ENCODE measurements around the gene PLXNA2.

The PLXNA2 gene

GRCh38 chr1:208117826-208118225 lies 126.4 kb downstream of the PLXNA2 start:
- DNase-seq (ENCODE audit: low spot score), result no peak

GRCh38 chr1:208117409-208117808 lies 126.8 kb downstream of the PLXNA2 start:
- no peak for DNase-seq (ENCODE audit: low spot score)

DNA sequence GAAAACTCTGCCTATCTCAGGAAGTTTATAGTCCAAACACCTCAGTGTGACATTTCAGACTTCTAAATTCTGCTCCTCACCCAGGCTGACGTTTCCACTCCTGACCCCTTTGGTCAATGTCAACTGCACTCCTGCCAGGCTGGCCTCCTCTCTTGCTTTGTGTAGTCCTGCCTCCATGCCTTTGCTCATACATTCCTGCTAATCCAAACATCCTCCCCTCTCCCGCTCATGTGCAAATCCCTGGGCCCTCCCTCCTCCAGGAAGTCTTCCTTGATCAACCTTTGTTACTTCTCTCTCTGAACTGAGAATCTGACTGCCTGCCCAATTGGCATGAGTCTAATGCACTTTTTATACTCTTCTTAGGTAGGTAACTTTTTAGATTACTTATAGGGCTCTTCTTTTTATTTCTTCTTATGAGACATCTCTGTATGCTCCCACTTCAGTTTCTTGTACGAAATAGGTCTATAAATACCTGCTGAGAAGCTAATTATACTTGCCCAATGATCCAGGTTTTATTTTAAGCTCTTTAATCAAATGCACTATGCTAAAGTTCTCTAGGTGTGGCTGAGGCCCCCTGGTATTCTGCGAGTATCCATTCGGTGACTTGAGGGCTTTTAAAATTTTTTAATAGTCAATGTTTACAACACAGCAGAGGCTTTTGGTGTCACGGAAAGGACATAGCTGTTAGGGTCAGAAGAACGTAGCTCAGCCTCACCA lies 128.1 kb downstream of the PLXNA2 start:
- DNase-seq (ENCODE audit: low spot score), result no peak

DNA sequence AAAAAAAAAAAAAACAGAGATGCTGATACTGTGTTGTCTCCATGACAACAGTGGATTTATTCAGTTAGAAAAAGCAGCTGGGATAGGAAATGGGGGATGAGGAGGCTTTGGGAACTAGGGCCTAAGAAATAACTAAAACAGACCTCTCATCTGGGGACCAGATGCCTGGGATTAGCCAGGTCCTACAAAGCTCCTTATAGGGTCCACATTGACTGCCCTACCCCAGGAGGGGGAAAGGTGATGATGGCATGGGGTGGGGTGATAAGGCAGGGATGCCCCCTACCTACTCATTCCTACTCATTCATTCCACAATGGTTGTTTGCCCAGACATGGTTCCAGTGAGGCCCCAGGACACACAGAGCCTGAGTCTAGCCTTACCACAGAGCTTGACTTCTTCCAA lies 131.2 kb downstream of the PLXNA2 start:
- DNase-seq (ENCODE audit: low spot score), result no peak

- DNase-seq (ENCODE audit: low spot score), result no peak
Measured at GRCh38 chr1:208112401-208112800, 131.8 kb downstream of the PLXNA2 start.

- DNase-seq (ENCODE audit: low spot score), result peak; percentile 42
Measured at GRCh38 chr1:208111646-208112190, 132.5 kb downstream of the PLXNA2 start.

- no peak for DNase-seq (ENCODE audit: low spot score)
Measured at GRCh38 chr1:208110296-208110695, 133.9 kb downstream of the PLXNA2 start.

- DNase-seq (ENCODE audit: low spot score), result no peak
Measured at GRCh38 chr1:208108646-208109330, 135.4 kb downstream of the PLXNA2 start.

- no peak for DNase-seq (ENCODE audit: low spot score)
Measured at GRCh38 chr1:208108213-208108608, 136.0 kb downstream of the PLXNA2 start.

GRCh38 chr1:208107425-208108212 lies 136.6 kb downstream of the PLXNA2 start:
- DNase-seq (ENCODE audit: low spot score), result peak; percentile 35

GRCh38 chr1:208106218-208106617 lies 138.0 kb downstream of the PLXNA2 start:
- DNase-seq (ENCODE audit: low spot score), result no peak

GRCh38 chr1:208105756-208106155 lies 138.4 kb downstream of the PLXNA2 start:
- peak; percentile 88 for DNase-seq (ENCODE audit: low spot score)

- DNase-seq (ENCODE audit: low spot score), result no peak
Measured at GRCh38 chr1:208103597-208104513, 140.3 kb downstream of the PLXNA2 start.

DNA sequence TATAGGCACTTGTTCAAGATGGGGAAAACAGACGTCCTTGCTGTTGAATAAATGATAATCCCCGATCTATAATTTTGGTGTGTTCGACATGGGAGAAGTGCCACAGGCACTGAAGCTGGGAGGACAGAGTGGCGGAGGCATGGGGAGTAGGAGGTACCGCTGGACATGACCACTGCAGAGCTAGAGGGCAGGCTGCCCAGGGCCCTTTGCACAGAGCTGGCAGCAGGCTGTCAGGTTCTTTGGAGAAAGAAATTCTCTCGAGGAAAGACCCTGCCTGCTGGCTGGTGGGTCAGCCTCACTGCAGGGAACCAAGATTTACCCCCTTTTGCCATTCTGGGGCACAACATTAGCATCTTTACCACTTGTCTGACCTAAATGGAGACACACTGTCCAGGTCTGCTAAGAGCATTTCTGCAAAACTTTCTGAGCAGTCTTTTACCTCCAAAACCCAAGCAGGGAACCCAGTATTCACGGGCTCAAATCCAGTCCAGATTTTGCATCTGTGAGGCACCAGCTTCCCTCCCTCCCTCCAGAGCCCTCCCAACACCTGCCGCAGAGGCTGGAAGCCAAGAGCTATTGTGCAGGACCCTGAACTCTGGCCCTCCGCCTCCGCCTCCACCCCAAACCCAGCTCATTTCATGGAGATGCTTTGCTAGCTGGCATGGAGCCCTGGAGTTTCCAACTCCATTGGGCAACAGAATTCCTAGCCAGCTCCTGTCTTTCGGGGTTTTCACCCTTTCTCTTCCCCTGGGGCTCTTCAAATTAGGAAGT lies 142.3 kb downstream of the PLXNA2 start:
- no peak for DNase-seq (ENCODE audit: low spot score)

- peak; percentile 92 for DNase-seq (ENCODE audit: low spot score)
Measured at GRCh38 chr1:208100906-208101305, 143.3 kb downstream of the PLXNA2 start.

- no peak for DNase-seq (ENCODE audit: low spot score)
Measured at GRCh38 chr1:208100106-208100505, 144.1 kb downstream of the PLXNA2 start.

- no peak for DNase-seq (ENCODE audit: low spot score)
Measured at GRCh38 chr1:208098773-208099172, 145.4 kb downstream of the PLXNA2 start.

GRCh38 chr1:208093754-208094719 lies 150.1 kb downstream of the PLXNA2 start:
- peak; percentile 67 for DNase-seq (ENCODE audit: low spot score)

DNA sequence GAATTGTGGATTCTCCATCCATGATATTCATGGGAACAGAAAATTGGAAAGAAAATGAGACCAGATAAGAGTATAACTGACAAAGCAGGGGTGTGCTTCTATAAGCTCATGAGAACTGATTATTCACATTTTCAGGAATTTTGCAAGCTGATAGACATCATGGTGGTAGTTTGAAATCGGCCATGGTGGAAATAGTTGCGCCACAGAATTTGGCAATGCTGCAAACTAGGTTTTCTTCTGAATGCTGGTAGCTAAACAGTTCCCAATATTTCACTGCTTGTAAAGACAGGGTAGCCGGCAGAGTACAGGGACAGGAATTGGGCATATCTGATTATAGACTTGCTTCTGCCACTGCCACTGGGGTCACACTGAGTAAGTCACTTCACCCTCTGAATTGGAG lies 151.1 kb downstream of the PLXNA2 start:
- no peak for DNase-seq (ENCODE audit: low spot score)

All from COLO829 (cell line).